HepG2 (cell line): ENCODE data around the gene OR2AJ1. TPM values are rescaled to one million over a fixed set of nuclear protein-coding genes. Genes with fewer than 3 reads are reported as not detected.

ENCODE experiments used
- ATAC-seq: fragments of 200-7000 bp; cut with Tn5 transposase; 3 replicates; pipeline ENCODE4 v1.9.1; 2020; ENCODE audit warnings: mild to moderate bottlenecking, moderate library complexity
- BruUV-seq: library from RNA; stranded (reverse); fragments of 400-500 nt; replicated peaks from 2 replicates; lab custom pipeline; 2021; lab: Mats Ljungman, UMichigan
- CTCF ChIA-PET: fragments of 300-600 bp; formaldehyde crosslinking; extraction: SDS; loops from one replicate; lab custom pipeline; 2021; ENCODE audit warnings: low total read pairs, inconsistent platforms, low intra/inter-chr PET ratio; lab: Yijun Ruan, JAX
- POLR2A ChIA-PET: fragments of 350-600 bp; sonication (Branson Sonifier 250); formaldehyde crosslinking; loops from one replicate; lab custom pipeline; 2020; ENCODE audit warnings: antibody characterized with exemption, inconsistent platforms; lab: Yijun Ruan, JAX
- DNase-seq: peaks from one replicate; pipeline ENCODE4 v3.0.0-alpha.2; 2015; ENCODE audit warnings: low spot score
- FAIRE-seq: peaks from 3 replicates; lab custom pipeline; 2011; peaks lifted over from hg19 to GRCh38; lab: Jason Lieb, UNC
- H2AFZ ChIP-seq: one replicate; pipeline ENCODE4 v1.6.1; 2011; ENCODE audit warnings: low read length, inconsistent platforms
- H3K27ac ChIP-seq: fragments of 300-600 bp; 3 replicates; pipeline ENCODE4 v1.8.0; 2011; ENCODE audit warnings: mixed run types, mild to moderate bottlenecking, mixed read lengths, low read length, inconsistent platforms; ENCODE audit not compliant: insufficient read depth; ENCODE audit errors: extremely low read length
- H3K27me3 ChIP-seq, 2 experiments: fragments of 200-600 bp in 1 of 2; 2 replicates in 1 of 2; 3 replicates in 1 of 2; pipeline versions ENCODE4 v1.6.0 to v1.8.0; 2011; ENCODE audit warnings: low read length in 2 of 2, mild to moderate bottlenecking in 2 of 2, moderate library complexity in 2 of 2, inconsistent platforms in 1 of 2; ENCODE audit not compliant: insufficient read depth in 2 of 2, control insufficient read depth in 1 of 2
- H3K36me3 ChIP-seq, 2 experiments: fragments of 200-600 bp in 1 of 2; replicated peaks in 1 of 2; 2 replicates in 1 of 2; 3 replicates in 1 of 2; pipeline versions ENCODE4 v1.5.1 to v1.8.0; 2011; ENCODE audit warnings: low read length in 2 of 2, inconsistent platforms in 1 of 2; ENCODE audit not compliant: insufficient read depth in 2 of 2, control insufficient read depth in 1 of 2
- H3K4me1 ChIP-seq: 2 replicates; pipeline ENCODE4 v1.5.1; 2012; ENCODE audit warnings: low read length, inconsistent platforms; ENCODE audit not compliant: insufficient read depth
- H3K4me2 ChIP-seq: 2 replicates; pipeline ENCODE4 v1.6.0; 2011; ENCODE audit warnings: low read depth, low read length, inconsistent platforms
- H3K4me3 ChIP-seq, 3 experiments: fragments of 200-600 bp in 1 of 3; sonication (generic), shearing (Covaris generic) in 1 of 3; replicated peaks in 1 of 3; 2 replicates each; pipeline ENCODE4 v1.5.1; 2011 to 2016; ENCODE audit warnings: low read length in 3 of 3, inconsistent platforms in 2 of 3, low read depth in 2 of 3, mild to moderate bottlenecking in 2 of 3, control low read depth in 1 of 3, mixed read lengths in 1 of 3; ENCODE audit not compliant: insufficient read depth in 1 of 3
- H3K79me2 ChIP-seq: one replicate; pipeline ENCODE4 v1.6.1; 2011; ENCODE audit warnings: low read length, inconsistent platforms; ENCODE audit not compliant: insufficient read depth
- H3K9ac ChIP-seq: 2 replicates; pipeline ENCODE4 v1.6.0; 2011; ENCODE audit warnings: mild to moderate bottlenecking, low read depth, low read length, inconsistent platforms; ENCODE audit not compliant: insufficient read depth
- H3K9me3 ChIP-seq: 2 replicates; pipeline ENCODE4 v1.5.1; 2012; ENCODE audit warnings: mild to moderate bottlenecking, low read length
- H4K20me1 ChIP-seq: 2 replicates; pipeline ENCODE4 v1.6.0; 2011; ENCODE audit warnings: inconsistent platforms, mild to moderate bottlenecking, low read length, moderate library complexity; ENCODE audit not compliant: insufficient read depth
- CBX5 ChIP-seq: sonication (generic); formaldehyde crosslinking; IDR thresholded peaks from 2 replicates; pipeline ENCODE4 v1.4.0; 2020; ENCODE audit warnings: missing genetic modification reagents, borderline replicate concordance
- DMAP1 ChIP-seq: IDR thresholded peaks from 2 replicates; pipeline ENCODE4 v1.6.1; 2016
- EED ChIP-seq: sonication (generic); formaldehyde crosslinking; IDR thresholded peaks from 2 replicates; pipeline ENCODE4 v1.5.0; 2020; ENCODE audit warnings: mild to moderate bottlenecking, missing genetic modification reagents
- PRPF4 ChIP-seq: fragments of 200-400 bp; formaldehyde crosslinking; IDR thresholded peaks from 2 replicates; pipeline ENCODE4 v1.6.1; 2016; ENCODE audit warnings: low read length, low read depth; ENCODE audit not compliant: poor library complexity, severe bottlenecking
- RERE ChIP-seq: IDR thresholded peaks from 2 replicates; pipeline ENCODE4 v1.6.1; 2016; ENCODE audit warnings: low read depth, missing genetic modification reagents, missing compliant biosample characterization
- SALL1 ChIP-seq: sonication (generic); formaldehyde crosslinking; IDR thresholded peaks from 2 replicates; pipeline ENCODE4 v1.8.0; 2022; ENCODE audit warnings: mild to moderate bottlenecking, missing genetic modification reagents
- USF2 ChIP-seq, 2 experiments: sonication (generic) in 1 of 2; formaldehyde crosslinking in 1 of 2; IDR thresholded peaks; 2 replicates each; pipeline versions ENCODE4 v1.5.1 to v1.6.1; 2011 to 2020; ENCODE audit warnings: borderline replicate concordance in 1 of 2, low read depth in 1 of 2, low read length in 1 of 2, mild to moderate bottlenecking in 1 of 2, missing genetic modification reagents in 1 of 2, moderate library complexity in 1 of 2
- ZBED4 ChIP-seq: sonication (generic); formaldehyde crosslinking; IDR thresholded peaks from 2 replicates; pipeline ENCODE4 v1.4.0; 2020; ENCODE audit warnings: missing genetic modification reagents, borderline replicate concordance
- ZBTB7A ChIP-seq: sonication (generic); formaldehyde crosslinking; IDR thresholded peaks from 2 replicates; pipeline ENCODE4 v1.8.0; 2022; ENCODE audit warnings: mild to moderate bottlenecking, missing genetic modification reagents
- ZNF180 ChIP-seq: sonication (generic); formaldehyde crosslinking; IDR thresholded peaks from 2 replicates; pipeline ENCODE4 v1.4.0; 2020; ENCODE audit warnings: low read depth, missing genetic modification reagents, borderline replicate concordance
- ZNF746 ChIP-seq: sonication (generic); formaldehyde crosslinking; IDR thresholded peaks from 2 replicates; pipeline ENCODE4 v1.8.0; 2022; ENCODE audit warnings: mild to moderate bottlenecking, missing genetic modification reagents
- ZNF878 ChIP-seq: sonication (generic); formaldehyde crosslinking; IDR thresholded peaks from 2 replicates; pipeline ENCODE4 v1.8.1; 2023; ENCODE audit warnings: mild to moderate bottlenecking, missing genetic modification reagents, moderate library complexity
- WGBS: methylation state at CpG from one replicate; pipeline ENCODE4 v1.1.6; 2017; ENCODE audit warnings: low lambda C conversion rate; 5-methylcytosine and 5-hydroxymethylcytosine counted together
- in situ Hi-C: cut with HindIII; loops from 2 replicates; pipeline ENCODE4 v1.10.0; 2017; ENCODE audit warnings: low pct_unique_long_range_greater_than_20kb; ENCODE audit not compliant: extremely low pct_ligation_motif_present
- intact Hi-C: fragments of 100-400 bp; cut with micrococcal nuclease; formaldehyde crosslinking; loops from one replicate; pipeline ENCODE4 v1.10.0; 2022; ENCODE audit not compliant: unreplicated experiment
- polyA plus RNA-seq, 8 experiments: library from polyadenylated mRNA; depleted of rRNA in 3 of 8; stranded (reverse) in 7 of 8; unstranded in 1 of 8; fragments of >200 nt; fragmentation: Illumina TruSeq in 4 of 8; extraction: Trizol in 4 of 8; gene quantifications; 2 replicates each; pipeline versions ENCODE4 v1.2.1 to v1.2.3, GENCODE V29; 2011 to 2016; ENCODE audit warnings: low read depth in 4 of 8, missing spikeins in 1 of 8, mixed read lengths in 1 of 8; ENCODE audit not compliant: insufficient read depth in 1 of 8
- total RNA-seq, 5 experiments: library from RNA; depleted of rRNA; stranded (reverse); fragments of >200 nt; fragmentation: Illumina TruSeq; extraction: Trizol; gene quantifications; 2 replicates each; pipeline ENCODE4 v1.2.3, GENCODE V29; 2016; ENCODE audit warnings: low read depth in 1 of 5

Gene OR2AJ1
- total and polyA plus RNA-seq, 2 of the 13 experiments (the other 11 are each of a cell fraction or from before 2014, with no cell fraction given) = not detected

GRCh38 chr1:247908766-247909165 lies 15.9 kb upstream of the OR2AJ1 start:
- Histone ChIP-seq H3K27me3 (no peaks in the 10 kb centered on the region), H4K20me1 (no peaks in the 10 kb centered on the region), H3K9me3 (peaks cover 40% of the 10 kb centered on the region), H2AFZ (no peak overlapping the region), H3K36me3 (no peaks in the 10 kb centered on the region), H3K27ac (no peak overlapping the region), H3K4me3 (no peak overlapping the region), H3K4me2 (no peak overlapping the region), H3K4me1 (no peaks in the 10 kb centered on the region), H3K9ac (no peak overlapping the region), H3K79me2 (no peaks in the 10 kb centered on the region)
- CTCF ChIA-PET = no interaction called here
- intact Hi-C loops = no loop called here
- POLR2A ChIA-PET = no interaction called here
- FAIRE-seq (no peak), DNase-seq (no peak), ATAC-seq (no peak)
- in situ Hi-C loops = no loop called here
- no peak for TF ChIP-seq ZBED4 (CRISPR knock-in tag)
- TF ChIP-seq ZNF180 (CRISPR knock-in tag) = no peak
- TF ChIP-seq EED (CRISPR knock-in tag) = no peak
- no peak for TF ChIP-seq ZBTB7A (CRISPR knock-in tag)
- no peak for TF ChIP-seq PRPF4
- no peak for TF ChIP-seq DMAP1
- no peak for TF ChIP-seq ZNF746 (CRISPR knock-in tag)
- no peak for TF ChIP-seq USF2 (IDR thresholded peaks at IDR 0.05; ENCODE audit: low read depth, low read length)
- no peak for TF ChIP-seq USF2 (CRISPR knock-in tag; IDR thresholded peaks at IDR 0.05; ENCODE audit: borderline replicate concordance)
- TF ChIP-seq ZNF878 (CRISPR knock-in tag) = no peak
- TF ChIP-seq RERE (CRISPR knock-in tag) = no peak
- TF ChIP-seq SALL1 = no peak
- no peak for TF ChIP-seq CBX5 (CRISPR knock-in tag)
- no TSS peak for BruUV-seq
- WGBS = 13% methylated on average over 5 of the region's 5 CpGs
